Aorta (tissue), 5 donors: Measurements from ENCODE around the gene EEF1A2. TPM values are rescaled to one million over a fixed set of nuclear protein-coding genes. Genes with fewer than 3 reads are reported as not detected.

Experiments used
- ATAC-seq: fragments of 200-7000 bp; cut with Tn5 transposase; one replicate; pipeline ENCODE4 v1.9.1; 2022; ENCODE audit warnings: moderate library complexity; ENCODE audit not compliant: low FRiP score
- DNase-seq, 2 donors: peaks; one replicate each; pipeline ENCODE4 v3.0.0-alpha.2; 2020
- H3K27ac ChIP-seq, 2 donors: one replicate each; pipeline ENCODE4 v1.5.1; 2013; ENCODE audit warnings: low read length in 2 of 2, mild to moderate bottlenecking in 2 of 2, moderate library complexity in 2 of 2, control low read depth in 1 of 2, inconsistent platforms in 1 of 2, low read depth in 1 of 2
- H3K27me3 ChIP-seq, 2 donors: one replicate each; pipeline ENCODE4 v1.6.1; 2013; ENCODE audit warnings: control low read depth in 1 of 2, low read length in 1 of 2, mild to moderate bottlenecking in 1 of 2, moderate library complexity in 1 of 2; ENCODE audit not compliant: insufficient read depth in 2 of 2, control insufficient read depth in 1 of 2
- H3K36me3 ChIP-seq, 2 donors: one replicate each; pipeline ENCODE4 v1.6.1; 2013; ENCODE audit warnings: control low read depth in 1 of 2, low read length in 1 of 2, mild to moderate bottlenecking in 1 of 2; ENCODE audit not compliant: insufficient read depth in 2 of 2, control insufficient read depth in 1 of 2
- H3K4me1 ChIP-seq, 2 donors: one replicate each; pipeline ENCODE4 v1.6.1; 2013; ENCODE audit warnings: low read length in 2 of 2, control low read depth in 1 of 2, mild to moderate bottlenecking in 1 of 2, moderate library complexity in 1 of 2; ENCODE audit not compliant: insufficient read depth in 2 of 2, control insufficient read depth in 1 of 2
- H3K4me3 ChIP-seq, 2 donors: one replicate each; pipeline ENCODE4 v1.5.1; 2013; ENCODE audit warnings: low read length in 2 of 2, control low read depth in 1 of 2, mild to moderate bottlenecking in 1 of 2
- H3K9me3 ChIP-seq: one replicate; pipeline ENCODE4 v1.6.1; 2013; ENCODE audit warnings: mild to moderate bottlenecking, low read length; ENCODE audit not compliant: control insufficient read depth
- WGBS, 2 donors: extraction: QIAGEN DNeasy Blood & Tissue Kit; methylation state at CpG; one replicate each; pipeline ENCODE4 v1.1.7; 2013; 5-methylcytosine and 5-hydroxymethylcytosine counted together
- intact Hi-C, 2 donors: fragments of 100-400 bp; cut with DNase I; formaldehyde crosslinking; loops; one replicate each; pipeline versions ENCODE4 v1.14.2 to v1.15.0; 2022
- long read RNA-seq, 2 donors: library from polyadenylated mRNA; unstranded; transcript quantifications; one replicate each; pipeline ENCODE4 v2.0.0, GENCODE V29; 2020 to 2021
- polyA plus RNA-seq, 2 donors: library from polyadenylated mRNA; stranded (reverse); fragments of 200-250 nt; gene quantifications; one replicate each; pipeline ENCODE4 v1.2.3, GENCODE V29; 2013
- total RNA-seq, 2 donors: library from RNA; stranded (reverse); fragmentation: NEBNext Ultra II Directional; extraction: Animal tissue kit (Norgen Biotek cat#: 25700); gene quantifications; one replicate each; pipeline ENCODE4 v1.2.1, GENCODE V29; 2021
- donor health status: healthy with polysubstance abuse.
- donor health status: Bipolar disorder and iron deficiency.
- donor health status: DM: no; HTN: no; CAD: no.
- donor health status: DM: no; HTN: no; CAD: no.
- donor health status: DM: yes; HTN: yes; CAD: no.

The EEF1A2 gene
- total RNA-seq: 1 to 10 TPM in 1 of 2 donors, under 1 TPM in 1; 0.88 to 1.5 TPM
- polyA plus RNA-seq: 1 to 10 TPM in 1 of 2 donors, under 1 TPM in 1; 0.64 to 6.0 TPM
- long read RNA-seq, donor 1: 0 reads
- long read RNA-seq, donor 2, partial matches to known transcripts: 0 of 2 reads
- long read RNA-seq, donor 2, other reads (novel, unspliced or antisense): 1 of 2 reads

- peak within 1 kb of the TSS in 1 of 2 donors; percentile 18 for H3K4me3 ChIP-seq
- H3K36me3 ChIP-seq: no peaks in the 10 kb centered on the region
- ATAC-seq (no peak), DNase-seq (peak in 1 of 2 donors; percentile 80)
- intact Hi-C loops: no loop called here
- 1% methylated on average over 27 to 58 of the region's 58 CpGs for WGBS, 2 donors
- H3K27me3 ChIP-seq: no peaks in the 10 kb centered on the region
- no peak within 1 kb of the TSS for H3K27ac ChIP-seq
- H3K4me1 ChIP-seq: no peaks in the 10 kb centered on the region
- H3K9me3 ChIP-seq: peaks cover 1% of the 10 kb centered on the region
Observed at GRCh38 chr20:63498960-63499337, at the start of gene EEF1A2. Gene EEF1A2 (minus strand): TSS chr20:63499083. CDS start chr20:63497763, 1,320 bp downstream.

GRCh38 chr20:63548542-63548941 lies 49.7 kb upstream of the EEF1A2 start:
- DNase-seq: no peak
- H3K27me3 ChIP-seq: no peaks in the 10 kb centered on the region

GRCh38 chr20:63547725-63548480 lies 49.0 kb upstream of the EEF1A2 start, which contains the start of gene SRMS:
Gene SRMS (minus strand): TSS chr20:63547749. CDS start chr20:63547463, 286 bp downstream.
- no peaks in the 10 kb centered on the region for H3K9me3 ChIP-seq
- DNase-seq (no peak), ATAC-seq (no peak)
- intact Hi-C loops: no loop called here
- H3K36me3 ChIP-seq: no peaks in the 10 kb centered on the region
- no peak within 1 kb of the TSS for H3K4me3 ChIP-seq
- 47 to 49% methylated on average over 32 to 35 of the region's 35 CpGs for WGBS, 2 donors
- H3K27ac ChIP-seq: no peak within 1 kb of the TSS
- H3K4me1 ChIP-seq: no peaks in the 10 kb centered on the region
- no peaks in the 10 kb centered on the region for H3K27me3 ChIP-seq

More at GRCh38 chr20:63548542-63548941, 49.7 kb upstream of the EEF1A2 start:
- 40 to 52% methylated on average over 10 to 11 of the region's 11 CpGs for WGBS, 2 donors
- Histone ChIP-seq H3K9me3 (no peaks in the 10 kb centered on the region), H3K27ac (no peak overlapping the region), H3K4me1 (no peaks in the 10 kb centered on the region), H3K36me3 (no peaks in the 10 kb centered on the region), H3K4me3 (no peak overlapping the region)
- ATAC-seq: no peak
- intact Hi-C loops: no loop called here

- H3K4me1 ChIP-seq: no peaks in the 10 kb centered on the region
- no peak for ATAC-seq
- DNase-seq: no peak
- WGBS, 2 donors: 49% methylated on average over 56 to 58 of the region's 58 CpGs
- H3K36me3 ChIP-seq: no peaks in the 10 kb centered on the region
- intact Hi-C loops: no loop called here
- H3K9me3 ChIP-seq: no peaks in the 10 kb centered on the region
- no peak overlapping the region for H3K4me3 ChIP-seq
- no peaks in the 10 kb centered on the region for H3K27me3 ChIP-seq
- H3K27ac ChIP-seq: no peak overlapping the region
Observed at GRCh38 chr20:63546956-63547724, 48.3 kb upstream of the EEF1A2 start.

- no peaks in the 10 kb centered on the region for H3K9me3 ChIP-seq
- no peaks in the 10 kb centered on the region for H3K4me1 ChIP-seq
- DNase-seq: no peak
- no peaks in the 10 kb centered on the region for H3K27me3 ChIP-seq
- intact Hi-C loops: no loop called here
- no peak overlapping the region for H3K4me3 ChIP-seq
- WGBS, 2 donors: 74 to 76% methylated on average over 19 to 20 of the region's 20 CpGs
- H3K36me3 ChIP-seq: no peaks in the 10 kb centered on the region
- H3K27ac ChIP-seq: no peak overlapping the region
- ATAC-seq: no peak
Observed at GRCh38 chr20:63546256-63546955, 47.5 kb upstream of the EEF1A2 start.

GRCh38 chr20:63545814-63546213 lies 46.9 kb upstream of the EEF1A2 start:
- intact Hi-C loops: no loop called here

GRCh38 chr20:63544958-63545516 lies 46.2 kb upstream of the EEF1A2 start:
- Histone ChIP-seq H3K4me3 (no peak overlapping the region), H3K36me3 (no peaks in the 10 kb centered on the region), H3K9me3 (no peaks in the 10 kb centered on the region), H3K27ac (no peak overlapping the region), H3K4me1 (no peaks in the 10 kb centered on the region), H3K27me3 (no peaks in the 10 kb centered on the region)
- WGBS, 2 donors: 72 to 77% methylated on average over 19 of the region's 19 CpGs
- ATAC-seq: no peak
- intact Hi-C loops: no loop called here
- no peak for DNase-seq

More at GRCh38 chr20:63545814-63546213, 46.9 kb upstream of the EEF1A2 start:
- no peaks in the 10 kb centered on the region for H3K27me3 ChIP-seq
- DNase-seq (no peak), ATAC-seq (no peak)
- no peaks in the 10 kb centered on the region for H3K4me1 ChIP-seq
- H3K9me3 ChIP-seq: no peaks in the 10 kb centered on the region
- H3K27ac ChIP-seq: no peak overlapping the region
- no peaks in the 10 kb centered on the region for H3K36me3 ChIP-seq
- H3K4me3 ChIP-seq: no peak overlapping the region
- 64 to 69% methylated on average over 6 of the region's 6 CpGs for WGBS, 2 donors

- WGBS, 2 donors: 68 to 72% methylated on average over 27 of the region's 27 CpGs
- no peaks in the 10 kb centered on the region for H3K36me3 ChIP-seq
- no peak overlapping the region for H3K27ac ChIP-seq
- ATAC-seq: no peak
- H3K4me3 ChIP-seq: no peak overlapping the region
- intact Hi-C loops: no loop called here
- DNase-seq: no peak
- H3K4me1 ChIP-seq: no peaks in the 10 kb centered on the region
- H3K9me3 ChIP-seq: no peaks in the 10 kb centered on the region
- no peaks in the 10 kb centered on the region for H3K27me3 ChIP-seq
Observed at GRCh38 chr20:63544241-63544957, 45.5 kb upstream of the EEF1A2 start.
